Activated CD4-positive, alpha-beta T cell treated with anti-CD3 and anti-CD28 coated beads for 36 hours (primary cell): ENCODE measurements around the gene MAST4. TPM values are rescaled to one million over a fixed set of nuclear protein-coding genes. Genes with fewer than 3 reads are reported as not detected.

Experiments
- ATAC-seq: fragments of 200-7000 bp; cut with Tn5 transposase; one replicate; pipeline ENCODE4 v1.10.0; 2021; ENCODE audit warnings: mild to moderate bottlenecking, moderate library complexity
- CTCF ChIA-PET: fragments of 350-600 bp; sonication (Branson Sonifier 250); formaldehyde crosslinking; loops from one replicate; lab custom pipeline; 2021; ENCODE audit warnings: antibody characterized with exemption; lab: Charles Lee
- POLR2A ChIA-PET: fragments of 350-600 bp; sonication (Branson Sonifier 250); formaldehyde crosslinking; loops from one replicate; lab custom pipeline; 2021; ENCODE audit warnings: antibody characterized with exemption, inconsistent platforms; lab: Charles Lee
- DNase-seq: peaks from one replicate; pipeline ENCODE4 v3.0.0-alpha.2; 2020
- H3K27ac Mint-ChIP-seq: one replicate; pipeline ENCODE4 v1.8.0; 2021; ENCODE audit warnings: mixed read lengths
- H3K27me3 Mint-ChIP-seq: one replicate; pipeline ENCODE4 v1.8.0; 2021; ENCODE audit warnings: mixed read lengths
- H3K36me3 Mint-ChIP-seq: one replicate; pipeline ENCODE4 v1.8.0; 2021; ENCODE audit warnings: low read depth, mixed read lengths
- H3K4me1 Mint-ChIP-seq: one replicate; pipeline ENCODE4 v1.8.0; 2021; ENCODE audit warnings: mixed read lengths
- H3K4me3 Mint-ChIP-seq: one replicate; pipeline ENCODE4 v1.8.0; 2021; ENCODE audit warnings: mild to moderate bottlenecking, moderate library complexity, mixed read lengths
- H3K9me3 Mint-ChIP-seq: one replicate; pipeline ENCODE4 v1.8.0; 2021; ENCODE audit warnings: low read depth, mixed read lengths
- intact Hi-C, 2 experiments: fragments of 100-400 bp; cut with DNase I in 1 of 2; cut with micrococcal nuclease in 1 of 2; formaldehyde crosslinking; loops; one replicate each; pipeline versions ENCODE4 v1.14.2 to v1.15.1; 2022 to 2024; cut with DNase I, micrococcal nuclease
- total RNA-seq, 2 experiments: library from RNA; stranded (reverse); gene quantifications; one replicate each; pipeline ENCODE4 v1.2.3, GENCODE V29; 2021

Gene MAST4
- total RNA-seq, 2 experiments from 2014 or later, result 19.2 to 26.7 TPM

- Mint-ChIP-seq H3K27ac (no peak overlapping the region), H3K36me3 (peaks cover 15% of the 10 kb centered on the region), H3K4me3 (no peak overlapping the region), H3K4me1 (peaks cover 29% of the 10 kb centered on the region), H3K9me3 (no peaks in the 10 kb centered on the region), H3K27me3 (no peaks in the 10 kb centered on the region)
- ATAC-seq (no peak), DNase-seq (no peak)
- POLR2A ChIA-PET, result no interaction called here
- intact Hi-C loops, result loop anchor here (2.0 kb wide), 3 partner anchors 37 to 59 kb away; no protein-coding TSS in a partner anchor
- CTCF ChIA-PET, result no interaction called here
These were observed 467.6 kb downstream of the MAST4 start for GRCh38 chr5:67063791-67064190.

- ATAC-seq (peak; percentile 73), DNase-seq (peak; percentile 64)
- Mint-ChIP-seq H3K9me3 (no peaks in the 10 kb centered on the region), H3K36me3 (peaks cover 12% of the 10 kb centered on the region), H3K27me3 (no peaks in the 10 kb centered on the region), H3K27ac (peak overlapping the region; percentile 59), H3K4me3 (no peak overlapping the region), H3K4me1 (peaks cover 26% of the 10 kb centered on the region)
- CTCF ChIA-PET, result interaction anchor here (0.6 to 1.1 kb wide), 2 partner anchors 60 to 1241 kb away, joined by 3 read pairs; no protein-coding TSS in a partner anchor
- POLR2A ChIA-PET, result interaction anchor here (0.7 kb wide), 1 partner anchor 53 kb away, joined by 3 read pairs; no protein-coding TSS in a partner anchor
- intact Hi-C loops, result loop anchor here (1.0 to 2.0 kb wide), 5 partner anchors 36 to 142 kb away; no protein-coding TSS in a partner anchor
These were observed 469.0 kb downstream of the MAST4 start for GRCh38 chr5:67065237-67065636.

DNA sequence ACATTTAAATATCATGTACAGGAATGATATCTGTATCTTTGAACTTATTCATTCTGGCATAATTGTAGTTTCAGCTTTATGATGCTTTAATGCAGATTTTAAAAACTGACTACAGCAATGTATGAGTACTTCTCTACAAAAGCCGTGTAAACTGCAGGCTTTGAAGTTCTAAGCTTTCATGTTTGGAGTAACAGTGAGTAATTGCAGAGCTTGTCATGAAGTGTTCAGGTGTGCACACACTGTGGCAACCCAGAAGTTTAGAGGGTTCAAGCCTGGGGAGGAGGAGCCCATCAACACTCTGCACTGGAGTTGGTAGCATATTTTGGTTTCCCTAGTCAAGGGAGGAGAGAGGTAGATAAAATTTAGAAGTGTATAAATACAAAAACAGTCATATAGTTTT lies 469.5 kb downstream of the MAST4 start:
- POLR2A ChIA-PET, result no interaction called here
- Mint-ChIP-seq H3K27ac (no peak overlapping the region), H3K36me3 (peaks cover 12% of the 10 kb centered on the region), H3K4me3 (no peak overlapping the region), H3K4me1 (peaks cover 26% of the 10 kb centered on the region), H3K27me3 (no peaks in the 10 kb centered on the region), H3K9me3 (no peaks in the 10 kb centered on the region)
- intact Hi-C loops, result loop anchor here (1.0 to 2.0 kb wide), 5 partner anchors 35 to 142 kb away; no protein-coding TSS in a partner anchor
- no peak for DNase-seq
- peak; percentile 90 for ATAC-seq
- CTCF ChIA-PET, result interaction anchor here (0.6 to 1.1 kb wide), 3 partner anchors 60 to 1242 kb away, joined by 3 read pairs; no protein-coding TSS in a partner anchor

- H3K4me1 Mint-ChIP-seq, result peaks cover 25% of the 10 kb centered on the region
- H3K9me3 Mint-ChIP-seq, result no peaks in the 10 kb centered on the region
- DNase-seq (no peak), ATAC-seq (no peak)
- ChIA-PET CTCF (interaction anchor here (0.6 kb wide), 1 partner anchor 202 kb away, joined by 3 read pairs; no protein-coding TSS in a partner anchor), POLR2A (no interaction called here)
- intact Hi-C loops, result no loop called here
- H3K36me3 Mint-ChIP-seq, result peaks cover 10% of the 10 kb centered on the region
- no peak overlapping the region for H3K4me3 Mint-ChIP-seq
- no peak overlapping the region for H3K27ac Mint-ChIP-seq
- no peaks in the 10 kb centered on the region for H3K27me3 Mint-ChIP-seq
These were observed 470.6 kb downstream of the MAST4 start for GRCh38 chr5:67066815-67067214.

GRCh38 chr5:67073045-67073680 lies 477.0 kb downstream of the MAST4 start:
- no peaks in the 10 kb centered on the region for H3K27me3 Mint-ChIP-seq
- intact Hi-C loops, result no loop called here
- H3K4me3 Mint-ChIP-seq, result no peak overlapping the region

DNA sequence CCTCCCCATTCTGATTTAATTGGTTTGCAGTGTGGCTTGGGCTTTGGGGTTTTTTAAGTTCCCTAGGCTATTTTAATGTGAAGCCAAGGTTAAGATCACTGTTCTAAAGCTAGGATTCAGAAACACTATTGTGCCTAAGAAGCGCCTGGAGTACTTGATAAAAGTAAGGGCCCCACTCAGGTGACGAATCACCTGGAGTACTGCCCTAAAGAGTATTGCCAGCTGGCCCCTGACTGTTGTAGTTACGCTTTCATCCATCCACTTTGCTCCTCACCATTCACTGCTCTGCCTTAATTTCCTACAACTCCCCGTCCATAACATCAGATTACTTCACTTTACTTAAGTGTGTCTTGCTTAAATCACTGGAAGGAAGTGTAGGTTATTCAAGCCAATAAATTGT lies 481.1 kb downstream of the MAST4 start:
- ChIA-PET POLR2A (no interaction called here), CTCF (interaction anchor here (0.8 kb wide), 1 partner anchor 46 kb away, joined by 3 read pairs; no protein-coding TSS in a partner anchor)
- Mint-ChIP-seq H3K36me3 (peaks cover 8% of the 10 kb centered on the region), H3K4me3 (no peak overlapping the region), H3K9me3 (no peaks in the 10 kb centered on the region), H3K4me1 (peaks cover 2% of the 10 kb centered on the region), H3K27me3 (no peaks in the 10 kb centered on the region), H3K27ac (no peak overlapping the region)
- no peak for ATAC-seq
- DNase-seq, result no peak
- intact Hi-C loops, result no loop called here

More at GRCh38 chr5:67073045-67073680, 477.0 kb downstream of the MAST4 start:
- Mint-ChIP-seq H3K4me1 (peaks cover 3% of the 10 kb centered on the region), H3K9me3 (no peaks in the 10 kb centered on the region), H3K27ac (no peak overlapping the region), H3K36me3 (peaks cover 8% of the 10 kb centered on the region)
- POLR2A ChIA-PET, result no interaction called here
- ATAC-seq, result no peak
- CTCF ChIA-PET, result no interaction called here
- DNase-seq, result no peak

- no peak for DNase-seq
- ChIA-PET POLR2A (no interaction called here), CTCF (no interaction called here)
- H3K36me3 Mint-ChIP-seq, result peaks cover 4% of the 10 kb centered on the region
- no peak overlapping the region for H3K27ac Mint-ChIP-seq
- intact Hi-C loops, result no loop called here
- H3K27me3 Mint-ChIP-seq, result no peaks in the 10 kb centered on the region
- H3K4me3 Mint-ChIP-seq, result no peak overlapping the region
- ATAC-seq, result no peak
- no peaks in the 10 kb centered on the region for H3K9me3 Mint-ChIP-seq
- H3K4me1 Mint-ChIP-seq, result peaks cover 16% of the 10 kb centered on the region
These were observed 485.1 kb downstream of the MAST4 start for GRCh38 chr5:67081261-67081660.

- ChIA-PET POLR2A (no interaction called here), CTCF (interaction anchor here (0.6 kb wide), 1 partner anchor 268 kb away, joined by 3 read pairs; no protein-coding TSS in a partner anchor)
- DNase-seq (no peak), ATAC-seq (no peak)
- intact Hi-C loops, result no loop called here
- H3K4me3 Mint-ChIP-seq, result no peak overlapping the region
- H3K4me1 Mint-ChIP-seq, result peaks cover 16% of the 10 kb centered on the region
- no peaks in the 10 kb centered on the region for H3K27me3 Mint-ChIP-seq
- H3K27ac Mint-ChIP-seq, result no peak overlapping the region
- no peaks in the 10 kb centered on the region for H3K9me3 Mint-ChIP-seq
- H3K36me3 Mint-ChIP-seq, result no peaks in the 10 kb centered on the region
These were observed 486.7 kb downstream of the MAST4 start for GRCh38 chr5:67082941-67083340.

- ChIA-PET POLR2A (no interaction called here), CTCF (interaction anchor here (1.0 to 2.5 kb wide), 2 partner anchors 99 to 261 kb away, joined by 3 to 11 read pairs; no protein-coding TSS in a partner anchor)
- H3K4me1 Mint-ChIP-seq, result peaks cover 16% of the 10 kb centered on the region
- H3K27ac Mint-ChIP-seq, result no peak overlapping the region
- DNase-seq (no peak), ATAC-seq (peak; percentile 49)
- intact Hi-C loops, result no loop called here
- H3K4me3 Mint-ChIP-seq, result no peak overlapping the region
- H3K9me3 Mint-ChIP-seq, result no peaks in the 10 kb centered on the region
- H3K36me3 Mint-ChIP-seq, result no peaks in the 10 kb centered on the region
- H3K27me3 Mint-ChIP-seq, result no peaks in the 10 kb centered on the region
These were observed 489.4 kb downstream of the MAST4 start for GRCh38 chr5:67085616-67086015.

- Mint-ChIP-seq H3K4me3 (no peak overlapping the region), H3K27me3 (no peaks in the 10 kb centered on the region), H3K36me3 (peaks cover 9% of the 10 kb centered on the region), H3K4me1 (peaks cover 16% of the 10 kb centered on the region), H3K27ac (no peak overlapping the region), H3K9me3 (no peaks in the 10 kb centered on the region)
- DNase-seq (no peak), ATAC-seq (no peak)
- POLR2A ChIA-PET, result no interaction called here
- intact Hi-C loops, result no loop called here
- CTCF ChIA-PET, result interaction anchor here (0.9 to 1.1 kb wide), 2 partner anchors 48 to 120 kb away, joined by 3 to 5 read pairs; no protein-coding TSS in a partner anchor
These were observed 493.1 kb downstream of the MAST4 start for GRCh38 chr5:67089200-67089725.

DNA sequence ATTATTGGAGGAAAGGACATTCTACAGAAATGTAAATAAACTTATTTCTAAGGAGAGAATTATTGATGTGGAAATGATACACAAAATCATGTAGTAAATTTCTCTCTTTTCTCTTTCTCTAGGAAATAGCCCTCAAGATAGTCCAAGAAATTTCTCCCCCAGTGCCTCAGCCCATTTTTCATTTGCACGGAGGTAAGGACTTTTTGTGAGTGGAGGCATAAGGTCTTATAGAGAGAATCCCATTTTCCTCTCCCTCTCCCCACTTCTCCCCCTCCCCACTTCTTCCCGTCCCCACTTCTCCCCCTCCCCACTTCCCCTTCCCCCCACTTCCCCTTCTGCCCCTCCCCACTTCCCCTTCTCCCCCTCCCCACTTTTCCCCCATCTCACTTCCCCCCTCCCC lies 493.8 kb downstream of the MAST4 start:
- Mint-ChIP-seq H3K4me1 (peaks cover 16% of the 10 kb centered on the region), H3K9me3 (no peaks in the 10 kb centered on the region), H3K36me3 (peaks cover 13% of the 10 kb centered on the region), H3K27ac (no peak overlapping the region), H3K4me3 (no peak overlapping the region), H3K27me3 (no peaks in the 10 kb centered on the region)
- ATAC-seq (no peak), DNase-seq (no peak)
- ChIA-PET CTCF (interaction anchor here (0.9 kb wide), 1 partner anchor 119 kb away, joined by 5 read pairs; no protein-coding TSS in a partner anchor), POLR2A (no interaction called here)
- intact Hi-C loops, result no loop called here
